HG03025 (cell line): ENCODE measurements around the gene ATXN2.
"Not testable (repeated sequence)": the region's sequence is repeated elsewhere in the genome, so short reads cannot be mapped to it uniquely, and the experiment has no call there.

Experiments used
- ATAC-seq: cut with Tn5 transposase; IDR thresholded peaks from one replicate; pipeline ENCODE4 v1.9.1; 2021; ENCODE audit warnings: mild to moderate bottlenecking, moderate library complexity; ENCODE audit not compliant: unreplicated experiment, low FRiP score

ATXN2 gene

DNA sequence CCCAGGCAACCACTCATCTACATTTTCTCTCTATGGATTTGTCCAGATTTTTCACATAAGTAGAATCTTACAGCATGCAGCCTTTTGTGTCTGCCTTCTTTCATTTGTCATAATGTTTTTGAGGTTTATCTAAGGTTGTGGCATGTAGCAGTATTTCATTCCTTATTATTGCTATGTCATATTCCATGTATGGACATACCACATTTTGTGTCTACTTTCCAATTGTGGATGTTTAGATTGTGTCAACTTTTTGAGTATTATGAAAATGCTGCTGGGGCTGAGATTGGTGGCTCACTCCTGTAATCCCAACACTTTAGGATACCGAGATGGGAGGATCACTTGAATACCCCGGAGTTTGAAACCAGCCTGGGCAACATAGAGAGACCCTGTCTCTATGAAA lies 3.2 kb upstream of the ATXN2 start:
- ATAC-seq, result no peak

DNA sequence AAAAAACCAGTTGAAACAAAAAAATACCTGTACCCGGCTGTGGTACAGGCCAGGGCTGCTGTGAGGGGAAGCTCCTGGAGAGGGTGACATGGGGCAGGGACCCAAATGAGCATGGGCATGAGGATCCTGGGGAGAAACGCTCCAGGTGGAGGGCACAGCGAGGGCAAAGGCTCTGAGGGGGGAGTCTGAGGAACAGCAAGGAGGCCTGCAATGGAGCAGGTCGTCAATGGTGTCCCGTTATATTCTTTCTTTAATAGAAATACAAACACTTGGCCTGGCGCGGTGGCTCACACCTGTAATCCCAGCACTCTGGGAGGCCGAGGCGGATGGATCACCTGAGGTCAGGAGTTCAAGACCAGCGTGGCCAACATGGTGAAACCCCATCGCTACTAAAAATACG lies 1.9 kb upstream of the ATXN2 start:
- not testable (repeated sequence) for ATAC-seq

DNA sequence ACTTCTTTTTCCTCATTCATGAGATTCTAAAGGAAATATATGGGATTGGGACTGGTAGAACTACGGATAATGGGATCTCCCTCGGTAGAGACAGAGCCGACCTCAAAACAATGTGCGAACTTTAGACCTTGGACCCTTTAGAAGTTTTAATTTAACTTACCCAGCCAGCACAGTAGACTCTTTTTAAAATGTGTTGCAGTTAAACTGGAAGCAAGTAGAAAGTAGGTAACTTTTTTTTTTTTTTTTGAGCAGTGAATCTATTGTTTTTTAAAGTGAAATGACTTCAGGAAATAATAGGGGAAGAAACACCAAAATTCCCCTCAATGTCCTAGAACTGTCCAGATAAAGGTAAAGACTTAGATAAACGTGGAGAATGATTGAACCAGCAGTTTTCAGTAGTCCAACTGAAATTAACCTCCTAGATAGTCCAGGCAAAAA lies 1.1 kb upstream of the ATXN2 start:
- ATAC-seq, result no peak

DNA sequence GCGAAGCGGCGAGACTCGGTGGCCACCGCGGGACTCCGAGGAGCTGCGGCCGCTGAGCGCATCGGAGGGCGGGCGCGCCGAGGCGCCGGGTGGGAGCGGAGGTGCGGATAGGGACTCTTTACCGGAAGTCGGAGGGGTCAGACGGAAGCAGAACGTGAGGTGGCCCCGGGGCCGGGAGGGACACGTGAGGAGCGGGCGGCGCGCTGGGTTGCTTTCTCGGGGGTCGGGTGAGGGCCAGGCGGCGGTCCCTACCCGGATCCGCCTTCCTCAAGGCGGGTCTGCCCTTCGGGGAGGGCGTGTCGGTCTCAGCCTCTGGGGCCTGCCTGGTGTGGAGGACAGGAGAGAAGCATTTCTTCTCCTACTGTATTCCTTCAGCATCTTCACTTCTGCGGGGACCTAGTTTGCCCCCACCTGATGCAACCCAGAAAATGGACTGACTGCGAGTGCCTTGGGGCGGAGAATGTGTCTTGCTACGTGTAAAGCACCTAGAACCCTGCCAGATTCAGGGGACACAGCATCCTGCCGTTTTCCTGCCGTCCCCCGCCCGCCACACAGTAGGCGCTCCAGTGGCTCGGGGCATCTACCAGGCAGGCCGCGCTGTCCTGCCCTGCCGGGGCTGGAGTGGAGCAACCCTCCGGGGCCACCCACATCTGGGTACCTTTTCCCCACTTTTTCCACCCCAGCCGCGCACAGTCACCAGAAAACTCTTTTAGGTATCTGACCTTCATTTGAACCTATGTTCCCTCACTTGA lies 514 bp upstream of the ATXN2 start:
- peak; percentile 73 for ATAC-seq

DNA sequence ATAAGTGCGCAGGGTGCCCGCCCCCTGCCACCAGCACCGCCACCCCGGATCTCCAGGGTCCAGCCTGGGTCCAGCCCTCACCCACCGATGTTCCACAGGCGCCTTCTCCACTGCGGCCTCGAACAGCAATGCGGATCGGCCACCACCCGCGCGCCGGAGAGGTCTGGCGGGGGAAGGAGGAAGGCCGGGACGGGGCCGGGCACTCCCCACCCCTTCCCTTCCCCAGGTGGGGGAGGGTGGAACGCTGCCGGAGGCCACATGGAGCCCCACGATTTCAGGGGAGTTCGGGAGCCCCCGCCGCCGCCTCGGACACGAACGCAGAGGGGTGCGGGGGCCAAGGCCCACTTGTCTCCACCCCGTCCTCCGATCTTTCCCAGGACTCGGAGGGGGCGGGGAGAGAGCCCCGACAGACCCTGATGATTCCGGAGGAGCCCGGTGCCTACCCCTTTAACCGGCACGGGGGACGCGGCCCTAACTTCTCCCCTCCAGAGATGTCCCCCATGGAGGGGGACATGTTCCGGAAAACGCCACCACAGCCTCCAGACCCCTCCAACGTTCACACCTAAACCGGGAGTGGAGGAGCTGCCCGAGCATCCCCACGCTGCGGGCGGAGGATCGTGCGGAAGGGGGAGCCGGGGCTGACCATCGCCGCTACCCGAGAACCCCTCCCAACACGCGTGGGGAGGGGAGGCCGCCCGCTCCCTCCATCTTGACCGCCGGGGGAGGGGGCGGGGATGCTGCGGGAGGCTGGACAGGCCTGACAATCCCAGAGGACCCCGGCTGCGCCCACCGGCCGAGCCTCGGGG lies 1.1 kb downstream of the ATXN2 start:
- no peak for ATAC-seq

DNA sequence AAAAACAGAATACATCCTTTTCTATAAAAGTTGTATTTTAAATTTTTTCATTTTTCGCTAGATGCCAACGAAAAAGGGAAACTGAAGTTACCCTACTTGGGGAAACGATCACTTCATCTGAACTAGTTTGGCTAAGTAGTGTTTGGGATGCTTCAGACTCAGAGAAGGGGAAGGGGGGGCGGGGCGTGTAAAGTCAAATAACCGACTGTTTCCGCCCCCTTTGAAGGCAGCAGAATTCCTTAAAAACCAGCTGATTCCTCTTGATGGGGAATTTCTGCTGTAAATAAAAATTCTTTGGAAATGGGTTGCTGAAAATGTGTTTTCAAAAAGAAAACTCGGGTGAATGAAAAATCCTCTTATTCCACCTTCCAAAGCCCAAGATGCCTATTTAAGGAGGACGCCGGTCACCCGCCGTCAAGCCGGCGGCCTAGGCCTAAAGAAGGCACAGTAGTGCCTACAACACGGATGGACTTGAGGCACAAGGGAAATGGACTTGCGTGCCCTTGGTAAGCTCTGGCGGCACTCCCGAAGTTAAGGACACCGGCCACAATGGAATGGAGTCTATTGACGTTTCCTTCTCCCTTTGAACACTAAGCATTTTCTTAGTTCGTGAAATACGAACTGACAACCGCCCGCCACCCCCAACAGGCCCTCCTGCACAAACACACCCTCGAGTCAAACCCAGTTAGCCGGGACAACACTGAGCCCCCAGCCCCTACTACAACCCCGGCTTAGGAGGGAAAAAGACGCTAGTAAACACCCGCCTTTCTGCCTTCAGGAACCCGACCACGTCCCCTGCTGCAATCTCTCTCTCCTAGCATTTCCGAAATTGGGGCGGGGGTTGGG lies 1.9 kb downstream of the ATXN2 start:
- ATAC-seq, result no peak

DNA sequence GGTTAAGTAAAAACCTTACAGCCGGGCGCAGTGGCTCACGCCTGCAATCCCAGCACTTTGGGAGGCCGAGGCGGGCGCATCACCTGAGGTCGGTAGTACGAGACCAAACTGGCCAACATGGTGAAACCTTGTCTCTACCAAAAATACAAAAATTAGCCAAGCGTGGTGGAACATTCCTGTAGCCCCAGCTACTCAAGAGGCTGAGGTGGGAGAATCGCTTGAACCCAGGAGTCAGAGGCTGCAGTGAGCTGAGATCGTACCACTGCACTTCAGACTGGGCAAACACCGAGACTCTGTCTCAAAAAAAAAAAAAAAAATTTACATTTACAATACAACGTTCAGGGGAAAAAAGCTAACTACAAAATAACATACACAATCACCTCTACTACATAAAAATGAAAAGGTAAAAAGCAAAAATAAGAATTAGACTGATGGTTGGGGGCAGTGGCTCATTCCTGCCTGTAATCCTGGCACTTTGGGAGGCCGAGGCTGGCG lies 3.7 kb downstream of the ATXN2 start:
- ATAC-seq, result not testable (repeated sequence)

DNA sequence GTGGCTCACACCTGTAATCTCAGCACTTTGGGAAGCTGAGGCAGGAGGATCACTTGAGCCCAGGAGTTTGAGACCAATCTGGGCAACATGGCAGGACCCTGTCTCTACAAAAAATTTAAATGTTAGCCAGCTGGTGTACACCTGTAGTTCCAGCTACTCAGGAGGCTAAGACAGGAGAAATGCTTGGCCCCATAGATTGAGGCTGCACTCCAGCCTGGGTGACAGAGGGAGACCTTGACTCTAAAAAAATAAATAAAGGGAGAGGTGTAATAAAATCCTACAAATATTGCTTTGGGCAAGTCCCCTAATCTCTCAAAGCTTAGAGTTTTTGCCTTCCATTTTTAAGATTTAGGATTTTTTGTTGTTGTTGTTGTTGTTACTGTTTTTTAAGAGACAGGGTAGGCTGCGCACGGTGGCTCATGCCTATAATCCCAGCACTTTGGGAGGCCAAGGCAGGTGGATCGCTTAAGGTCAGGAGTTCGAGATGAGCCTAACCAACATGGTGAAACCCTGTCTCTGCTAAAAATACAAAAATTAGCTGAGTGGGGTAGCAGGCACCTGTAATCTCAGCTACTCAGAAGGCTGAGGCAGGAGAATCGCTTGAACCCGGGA lies 7.6 kb downstream of the ATXN2 start:
- not testable (repeated sequence) for ATAC-seq

DNA sequence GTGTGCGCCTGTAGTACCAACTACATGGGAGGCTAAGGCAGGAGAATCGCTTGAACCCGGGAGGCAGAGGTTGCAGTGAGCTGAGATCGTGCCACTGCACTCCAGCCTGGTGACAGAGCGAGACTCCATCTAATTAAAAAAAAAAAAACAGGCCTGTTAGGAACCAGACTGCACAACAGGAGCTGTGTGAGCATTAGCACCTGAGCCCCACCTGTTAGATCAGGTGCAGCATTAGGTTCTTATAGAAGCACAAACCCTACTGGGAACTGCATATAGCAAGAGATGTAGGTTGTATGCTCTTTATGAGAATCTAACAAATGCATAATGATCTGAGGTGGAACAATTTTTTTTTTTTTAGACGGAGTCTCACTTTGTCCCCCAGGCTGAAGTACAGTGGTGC lies 8.6 kb downstream of the ATXN2 start:
- no peak for ATAC-seq

DNA sequence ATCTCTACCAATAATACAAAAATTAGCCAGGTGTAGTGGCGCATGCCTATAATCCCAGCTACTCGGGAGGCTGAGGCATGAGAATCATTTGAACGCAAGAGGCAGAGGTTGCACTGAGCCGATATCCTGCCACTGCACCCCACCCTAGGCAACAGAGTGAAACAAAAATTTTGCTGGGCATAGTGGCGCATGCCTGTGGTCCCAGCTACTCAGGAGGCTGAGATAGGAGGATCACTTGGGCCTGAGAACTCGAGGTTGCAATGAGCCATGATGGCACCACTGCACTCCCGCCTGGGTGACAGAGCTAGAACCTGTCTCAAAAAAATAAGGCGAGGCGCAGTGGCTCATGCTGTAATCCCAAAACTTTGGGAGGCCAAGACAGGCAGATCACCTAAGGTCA lies 9.5 kb downstream of the ATXN2 start:
- no peak for ATAC-seq

DNA sequence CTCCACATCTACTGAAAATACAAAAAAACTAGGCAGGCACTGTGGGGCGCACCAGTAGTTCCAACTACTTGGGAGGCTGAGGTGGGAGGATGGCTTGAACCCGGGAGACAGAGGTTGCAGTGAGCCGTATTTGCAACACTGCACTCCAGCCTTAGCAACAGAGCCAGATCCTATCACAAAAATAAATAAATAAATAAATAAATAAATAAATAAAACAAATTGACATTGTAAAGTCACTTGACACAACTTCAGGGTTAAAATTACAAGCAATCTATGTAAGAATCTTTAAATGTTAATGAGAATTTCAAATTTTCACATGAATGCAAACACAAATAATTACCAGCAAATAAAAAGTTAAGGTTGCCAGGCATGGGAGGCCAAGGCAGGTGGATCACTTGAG lies 11.1 kb downstream of the ATXN2 start:
- no peak for ATAC-seq

DNA sequence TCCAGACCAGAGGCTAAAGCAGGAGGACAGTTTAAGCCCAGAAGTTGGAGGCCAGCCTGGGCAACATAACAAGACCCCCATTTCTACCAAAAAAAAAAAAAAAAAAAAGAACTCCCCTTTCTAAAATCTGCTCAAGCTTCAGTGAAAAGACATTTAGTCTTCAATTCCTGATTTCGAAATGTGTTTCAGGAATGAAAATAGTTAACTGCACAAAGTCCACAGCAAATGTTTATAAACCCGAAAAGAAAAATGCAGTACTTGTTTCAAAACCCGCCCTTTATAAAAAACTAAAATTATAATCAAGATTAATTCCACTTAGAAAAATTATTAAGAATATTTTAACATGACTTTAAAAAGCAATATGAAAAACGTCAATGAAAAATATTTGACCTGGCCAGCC lies 12.1 kb downstream of the ATXN2 start:
- no peak for ATAC-seq

DNA sequence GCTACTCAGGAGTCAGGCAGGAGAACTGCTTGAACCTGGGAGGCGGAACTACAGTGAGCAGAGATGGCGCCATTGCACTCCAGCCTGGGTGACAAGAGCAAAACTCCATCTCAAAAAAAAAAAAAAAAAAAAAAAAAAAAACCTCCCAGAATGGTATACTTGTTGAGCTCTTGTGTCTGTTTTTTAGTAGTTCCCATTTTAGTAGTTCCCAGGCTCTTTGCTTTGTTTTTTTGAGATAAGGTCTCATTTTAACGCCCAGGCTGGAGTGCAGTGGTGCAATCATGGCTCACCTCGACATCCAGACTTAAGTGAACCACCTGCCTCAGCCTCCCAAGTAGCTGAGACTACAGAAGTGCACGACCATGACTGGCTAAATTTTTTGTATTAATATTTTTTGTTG lies 13.4 kb downstream of the ATXN2 start:
- no peak for ATAC-seq

DNA sequence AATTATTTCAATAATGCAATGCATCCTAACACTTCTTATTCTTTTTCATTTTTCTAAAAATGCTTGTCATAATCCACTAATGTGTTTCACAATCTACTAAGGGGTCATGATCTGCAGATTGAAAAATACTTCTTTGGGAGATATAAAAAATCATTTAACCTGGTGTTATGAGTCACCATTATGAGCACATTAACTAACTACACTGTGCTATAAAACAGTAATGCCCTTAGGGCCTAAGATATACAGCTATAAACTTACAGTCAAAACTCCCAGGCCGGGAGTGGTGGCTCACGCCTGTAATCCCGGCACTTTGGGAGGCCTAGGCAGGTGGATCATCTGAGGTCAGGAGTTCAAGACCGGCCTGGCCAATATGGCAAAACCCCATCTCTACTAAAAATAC lies 14.2 kb downstream of the ATXN2 start:
- ATAC-seq, result no peak

DNA sequence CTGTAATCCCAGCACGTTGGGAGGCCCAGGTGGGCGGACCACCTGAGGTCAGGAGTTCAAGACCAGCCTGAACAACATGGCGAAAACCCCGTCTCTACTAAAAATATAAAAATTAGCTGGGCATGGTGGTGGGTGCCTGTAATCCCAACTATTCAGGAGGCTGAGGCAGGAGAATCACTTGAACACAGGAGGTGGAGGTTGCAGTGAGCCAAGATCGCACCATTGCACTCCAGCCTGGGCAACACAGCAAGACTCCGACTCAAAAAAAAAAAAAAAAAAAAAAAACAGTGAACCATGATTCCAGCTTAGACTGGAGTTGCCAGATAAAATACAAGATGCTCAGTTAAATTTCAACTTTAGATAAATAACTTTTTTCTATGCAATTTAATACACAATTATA lies 15.6 kb downstream of the ATXN2 start:
- not testable (repeated sequence) for ATAC-seq

DNA sequence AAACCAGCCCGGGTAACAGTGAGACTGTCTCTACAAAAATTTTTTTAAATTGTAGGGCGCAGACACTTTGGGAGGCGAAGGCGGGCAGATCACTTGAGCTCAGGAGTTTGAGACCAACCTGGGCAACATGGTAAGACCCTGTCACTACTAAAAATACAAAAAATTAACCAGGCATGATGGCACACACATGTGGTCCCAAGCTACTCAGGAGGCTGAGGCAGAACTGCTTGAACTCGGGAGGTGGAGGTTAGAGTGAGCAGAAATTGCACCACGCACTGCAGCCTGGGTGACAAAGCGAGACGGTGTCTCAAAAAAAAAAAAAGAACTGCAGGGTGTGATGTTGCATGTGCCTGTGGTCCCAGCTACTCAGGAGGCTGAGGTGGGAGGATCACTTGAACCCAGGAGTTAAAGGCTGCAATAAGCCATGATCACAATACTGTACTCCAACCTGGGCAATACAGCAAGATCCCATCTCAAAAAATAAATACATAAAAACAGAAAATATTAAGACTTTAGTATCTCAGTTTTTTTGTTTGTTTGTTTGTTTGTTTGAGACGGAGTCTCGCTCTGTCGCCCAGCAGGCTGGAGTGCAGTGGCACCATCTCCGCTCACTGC lies 16.9 kb downstream of the ATXN2 start:
- no peak for ATAC-seq

DNA sequence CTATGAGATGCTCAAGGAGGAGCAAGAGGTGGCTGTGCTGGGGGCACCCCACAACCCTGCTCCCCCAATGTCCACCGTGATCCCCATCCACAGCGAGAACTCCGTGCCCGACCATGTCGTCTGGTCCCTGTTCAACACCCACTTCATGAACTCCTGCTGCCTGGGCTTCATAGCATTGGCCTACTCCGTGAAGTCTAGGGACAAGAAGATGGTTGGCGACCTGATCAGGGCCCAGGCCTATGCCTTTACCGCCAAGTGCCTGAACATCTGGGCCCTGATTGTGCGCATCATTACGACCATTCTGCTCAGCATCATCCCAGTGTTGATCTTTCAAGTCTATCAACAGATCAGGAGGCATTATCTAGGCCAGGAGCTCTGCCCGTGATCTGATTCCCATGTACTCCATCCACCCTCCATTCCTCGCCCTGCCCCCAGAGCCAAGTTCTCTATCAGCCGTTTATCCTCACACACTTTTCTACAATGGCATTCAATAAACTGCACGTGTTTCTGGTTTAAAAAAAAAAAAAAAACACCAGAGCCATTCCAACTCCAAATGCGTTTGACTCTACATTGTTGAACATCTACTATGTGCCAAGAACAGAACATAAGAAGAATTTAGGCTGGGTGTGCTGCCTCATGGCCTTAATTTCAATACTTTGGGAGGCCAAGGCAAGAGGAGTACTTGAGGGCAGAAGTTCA lies 17.5 kb downstream of the ATXN2 start:
- ATAC-seq, result no peak

DNA sequence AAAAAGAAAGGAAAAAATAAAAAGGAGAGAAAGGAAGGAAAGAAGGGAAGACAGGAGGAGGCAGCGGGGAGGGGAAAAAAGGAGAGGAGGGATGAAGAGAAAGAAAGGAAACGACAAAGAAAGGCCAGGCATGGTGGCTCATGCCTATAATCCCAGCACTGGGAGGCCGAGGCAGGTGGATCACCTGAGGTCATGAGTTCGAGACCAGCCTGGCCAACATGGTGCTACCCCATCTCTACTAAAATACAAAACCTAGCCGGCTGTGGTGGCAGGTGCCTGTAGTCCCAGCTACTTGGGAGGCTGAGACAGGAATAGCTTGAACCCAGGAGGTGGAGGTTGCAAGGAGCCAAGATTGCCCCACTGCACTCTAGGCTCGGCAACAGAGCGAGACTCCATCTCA lies 18.4 kb downstream of the ATXN2 start:
- ATAC-seq, result no peak

DNA sequence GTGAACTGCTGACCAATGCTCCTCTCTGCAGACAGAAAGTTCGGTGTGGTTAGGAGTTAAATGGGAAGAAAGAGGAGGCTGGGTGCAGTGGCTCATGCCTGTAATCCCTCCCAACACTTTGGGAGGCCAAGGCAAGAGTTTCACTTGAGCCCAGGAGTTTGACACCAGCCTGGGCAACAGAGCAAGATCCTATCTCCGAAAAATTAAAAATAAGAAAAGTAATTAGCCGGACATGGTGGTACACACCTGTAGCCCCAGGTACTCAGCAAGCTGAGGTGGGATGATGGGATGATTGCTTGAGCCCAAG lies 19.0 kb downstream of the ATXN2 start:
- no peak for ATAC-seq

DNA sequence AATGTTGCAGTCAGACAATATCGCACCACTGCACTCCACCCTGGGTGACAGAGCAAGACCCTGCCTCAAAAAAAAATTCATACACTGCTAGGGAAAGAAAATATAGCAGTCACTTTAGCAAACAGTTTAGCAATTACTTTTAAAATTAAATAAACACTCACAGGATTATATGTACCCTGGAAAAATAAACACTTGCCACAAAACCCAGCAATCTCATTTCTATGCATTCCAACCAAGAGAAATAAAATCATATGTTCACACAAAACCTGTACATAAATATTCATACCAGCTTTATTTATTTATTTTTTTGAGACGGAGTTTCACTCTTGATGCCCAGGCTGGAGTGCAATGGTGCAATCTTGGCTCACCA lies 20.2 kb downstream of the ATXN2 start:
- ATAC-seq, result no peak
